H1 (cell line): ENCODE results near the gene DNLZ. TPM values are rescaled to one million over a fixed set of nuclear protein-coding genes. Genes with fewer than 3 reads are reported as not detected.

ENCODE experiments used
- ATF3 ChIP-seq: IDR thresholded peaks from 2 replicates; pipeline ENCODE4 v1.6.1; 2011; ENCODE audit warnings: low read depth, mild to moderate bottlenecking, low read length; ENCODE audit not compliant: insufficient read depth
- BACH1 ChIP-seq: IDR thresholded peaks from 2 replicates; pipeline ENCODE4 v1.6.1; 2012; ENCODE audit warnings: low read length, improper control_type of control experiment
- BCL11A ChIP-seq, 2 experiments: IDR thresholded peaks; one replicate each; pipeline ENCODE4 v1.6.1; 2011; ENCODE audit warnings: low read depth in 2 of 2, low read length in 2 of 2, mild to moderate bottlenecking in 2 of 2
- BRCA1 ChIP-seq: IDR thresholded peaks from 2 replicates; pipeline ENCODE4 v1.6.1; 2012; ENCODE audit warnings: low read depth, low read length, improper control_type of control experiment
- CBX5 ChIP-seq: fragments of 300-800, 300-1000 bp; sonication (generic); IDR thresholded peaks from 2 replicates; pipeline ENCODE4 v1.7.1; 2016; ENCODE audit warnings: antibody characterized with exemption, low read length, low read depth
- CEBPB ChIP-seq: IDR thresholded peaks from 2 replicates; pipeline ENCODE4 v1.6.1; 2012; ENCODE audit warnings: low read depth, low read length
- CHD1 ChIP-seq: IDR thresholded peaks from 2 replicates; pipeline ENCODE4 v1.6.1; 2012; ENCODE audit warnings: low read depth, low read length, improper control_type of control experiment
- EZH2 ChIP-seq: fragments of 200-600 bp; sonication (generic); IDR thresholded peaks from 2 replicates; pipeline ENCODE4 v1.7.1; 2012; ENCODE audit warnings: low read depth, mild to moderate bottlenecking, moderate library complexity, low read length, inconsistent platforms; ENCODE audit not compliant: severe bottlenecking
- FOSL1 ChIP-seq: IDR thresholded peaks from 2 replicates; pipeline ENCODE4 v1.6.1; 2011; ENCODE audit warnings: mild to moderate bottlenecking, low read depth, low read length, moderate library complexity; ENCODE audit not compliant: insufficient read depth
- JUN ChIP-seq: IDR thresholded peaks from 2 replicates; pipeline ENCODE4 v1.6.1; 2011; ENCODE audit warnings: low read depth, mild to moderate bottlenecking, improper control_type of control experiment, low read length
- JUND ChIP-seq: IDR thresholded peaks from 2 replicates; pipeline ENCODE4 v1.6.1; 2011; ENCODE audit warnings: mild to moderate bottlenecking, improper control_type of control experiment, low read length
- KDM1A ChIP-seq: fragments of 200-600, 300-600 bp; sonication (generic); IDR thresholded peaks from 2 replicates; pipeline ENCODE4 v1.7.1; 2016; ENCODE audit warnings: mild to moderate bottlenecking, low read length, borderline replicate concordance
- KDM5A ChIP-seq: fragments of 200-600 bp; IDR thresholded peaks from 2 replicates; pipeline ENCODE4 v1.7.1; 2012; ENCODE audit warnings: mild to moderate bottlenecking, low read length, inconsistent platforms, mixed read lengths
- MAFK ChIP-seq: IDR thresholded peaks from 2 replicates; pipeline ENCODE4 v1.6.1; 2012; ENCODE audit warnings: low read depth, mild to moderate bottlenecking, improper control_type of control experiment, low read length
- NANOG ChIP-seq: IDR thresholded peaks from 2 replicates; pipeline ENCODE4 v1.6.1; 2011; ENCODE audit warnings: low read length, low read depth, mild to moderate bottlenecking, inconsistent platforms; ENCODE audit not compliant: insufficient read depth, poor library complexity, severe bottlenecking
- PHF8 ChIP-seq: fragments of 200-600 bp; sonication (generic); conservative IDR thresholded peaks from 2 replicates; pipeline ENCODE4 v1.7.1; 2012; ENCODE audit warnings: low read depth, mild to moderate bottlenecking, inconsistent platforms, low read length, moderate library complexity
- POLR2A ChIP-seq, 2 experiments: IDR thresholded peaks; 1 replicate in 1 of 2; 2 replicates in 1 of 2; pipeline ENCODE4 v1.6.1; 2011; ENCODE audit warnings: low read depth in 2 of 2, low read length in 2 of 2, mild to moderate bottlenecking in 2 of 2; ENCODE audit errors: control extremely low read depth in 1 of 2
- RFX5 ChIP-seq: IDR thresholded peaks from 2 replicates; pipeline ENCODE4 v1.6.1; 2011; ENCODE audit warnings: low read depth, low read length, improper control_type of control experiment, borderline replicate concordance
- RNF2 ChIP-seq: fragments of 200-900, 300-1000 bp; sonication (generic); IDR thresholded peaks from 2 replicates; pipeline ENCODE4 v1.7.1; 2016; ENCODE audit warnings: borderline replicate concordance, low read depth, mild to moderate bottlenecking, antibody characterized with exemption, low read length; ENCODE audit not compliant: poor library complexity, severe bottlenecking; ENCODE audit errors: missing control alignments
- RXRA ChIP-seq: IDR thresholded peaks from 2 replicates; pipeline ENCODE4 v1.6.1; 2011; ENCODE audit warnings: low read depth, mild to moderate bottlenecking, low read length, moderate library complexity; ENCODE audit not compliant: insufficient read depth
- SIN3A ChIP-seq, 2 experiments: IDR thresholded peaks in 1 of 2; conservative IDR thresholded peaks in 1 of 2; 2 replicates each; pipeline ENCODE4 v1.6.1; 2011 to 2012; ENCODE audit warnings: low read length in 2 of 2, improper control_type of control experiment in 1 of 2, low read depth in 1 of 2, mild to moderate bottlenecking in 1 of 2
- SIRT6 ChIP-seq: IDR thresholded peaks from one replicate; pipeline ENCODE4 v1.7.1; 2012; ENCODE audit warnings: low read length, inconsistent platforms
- SP2 ChIP-seq: IDR thresholded peaks from 2 replicates; pipeline ENCODE4 v1.6.1; 2012; ENCODE audit warnings: mild to moderate bottlenecking, low read length, inconsistent platforms
- TAF1 ChIP-seq: IDR thresholded peaks from 2 replicates; pipeline ENCODE4 v1.6.1; 2011; ENCODE audit warnings: mild to moderate bottlenecking, low read depth, low read length
- polyA plus RNA-seq, 7 experiments: library from polyadenylated mRNA; depleted of rRNA in 3 of 7; stranded (reverse) in 5 of 7; unstranded in 2 of 7; fragments of >200 nt in 5 of 7; fragments of 200-250 nt in 2 of 7; gene quantifications; 1 replicate in 5 of 7; 2 replicates in 1 of 7; 4 replicates in 1 of 7; pipeline versions ENCODE4 v1.2.1 to v1.2.3, GENCODE V29; 2011 to 2013; ENCODE audit warnings: missing spikeins in 2 of 7, mixed read lengths in 2 of 7
- total RNA-seq: library from RNA; stranded (reverse); fragmentation: NEBNext Ultra II Directional; extraction: Animal tissue kit (Norgen Biotek cat#: 25700); gene quantifications from 2 replicates; pipeline ENCODE4 v1.2.1, GENCODE V29; 2021

DNLZ gene
- total and polyA plus RNA-seq, 2 of the 8 experiments (the other 6 are each of a cell fraction or from before 2014, with no cell fraction given), result 11.6 to 17.9 TPM

- TF ChIP-seq RNF2 (no peak), CBX5 (no peak), SP2 (peak; percentile 18; the same call in 1 of the 2 replicates), POLR2A (IDR thresholded peaks at IDR 0.05; ENCODE audit: control extremely low read depth in 1 of 2, low read depth in 2 of 2, low read length in 2 of 2) (peak in 1 of 2 experiments; percentile 86; a peak in 2 of 3 replicates), TAF1 (peak; percentile 96), BACH1 (peak; percentile 68), KDM1A (no peak), BRCA1 (no peak), SIN3A (conservative IDR thresholded peaks at IDR 0.05 in 1 of 2, IDR thresholded peaks at IDR 0.05 in 1 of 2; ENCODE audit: low read depth in 1 of 2, low read length in 2 of 2) (peak in 1 of 2 experiments; percentile 92; a peak in 2 of 4 replicates), RFX5 (no peak), MAFK (no peak), PHF8 (peak; percentile 94), RXRA (no peak), BCL11A (IDR thresholded peaks at IDR 0.05; ENCODE audit: low read depth in 2 of 2, low read length in 2 of 2) (no peak), CEBPB (no peak), NANOG (no peak), FOSL1 (0 out of 2 replicates have a peak, but pooled peaks have one; percentile 5), ATF3 (peak; percentile 52; the same call in 1 of the 2 replicates), EZH2 (no peak), JUND (no peak), JUN (no peak), CHD1 (no peak), KDM5A (no peak), SIRT6 (no peak)
Observed at GRCh38 chr9:136400038-136400834, 36.7 kb upstream of the DNLZ start, which contains the start of gene SNAPC4 (continued).
